Activated naive CD4-positive, alpha-beta T cell treated with anti-CD3 and anti-CD28 coated beads for 36 hours (primary cell): ENCODE results near the gene XPO6. TPM values are rescaled to one million over a fixed set of nuclear protein-coding genes. Genes with fewer than 3 reads are reported as not detected.
A peak's percentile ranks its signal among the peaks of the same experiment; 100 is the strongest.
"Not testable (repeated sequence)": the region's sequence is repeated elsewhere in the genome, so short reads cannot be mapped to it uniquely, and the experiment has no call there.

Experiments used
- CTCF ChIA-PET: fragments of 350-600 bp; sonication (Branson Sonifier 250); formaldehyde crosslinking; loops from one replicate; lab custom pipeline; 2021; ENCODE audit warnings: antibody characterized with exemption; lab: Charles Lee
- DNase-seq: peaks from one replicate; pipeline ENCODE4 v3.0.0-alpha.2; 2020
- H3K27ac Mint-ChIP-seq: one replicate; pipeline ENCODE4 v1.8.0; 2021; ENCODE audit warnings: mild to moderate bottlenecking, mixed read lengths
- H3K27me3 Mint-ChIP-seq: one replicate; pipeline ENCODE4 v1.8.0; 2021; ENCODE audit warnings: low read depth, mixed read lengths
- H3K36me3 Mint-ChIP-seq: one replicate; pipeline ENCODE4 v1.8.0; 2021; ENCODE audit warnings: low read depth, mixed read lengths
- H3K4me1 Mint-ChIP-seq: one replicate; pipeline ENCODE4 v1.8.0; 2021; ENCODE audit warnings: low read depth, mixed read lengths
- H3K4me3 Mint-ChIP-seq: one replicate; pipeline ENCODE4 v1.8.0; 2021; ENCODE audit warnings: mild to moderate bottlenecking, moderate library complexity, mixed read lengths
- H3K9me3 Mint-ChIP-seq: one replicate; pipeline ENCODE4 v1.8.0; 2021; ENCODE audit warnings: mixed read lengths
- intact Hi-C: fragments of 100-400 bp; cut with micrococcal nuclease; formaldehyde crosslinking; loops from one replicate; pipeline ENCODE4 v1.15.1; 2023
- total RNA-seq, 2 experiments: library from RNA; stranded (reverse); gene quantifications; one replicate each; pipeline ENCODE4 v1.2.3, GENCODE V29; 2021

The XPO6 gene
- total RNA-seq: 100 to 1,000 TPM; 215 to 229 TPM

GRCh38 chr16:28211758-28212531 lies at the start of gene XPO6:
Gene XPO6 (minus strand): TSS chr16:28211965. CDS start chr16:28211368, 597 bp downstream.
- no peaks in the 10 kb centered on the region for H3K27me3 Mint-ChIP-seq
- CTCF ChIA-PET: interaction anchor here (0.8 to 2.5 kb wide), 6 partner anchors 9 to 105 kb away, joined by 3 to 12 read pairs (median 5); no protein-coding TSS in a partner anchor
- no peaks in the 10 kb centered on the region for H3K9me3 Mint-ChIP-seq
- peaks cover 28% of the 10 kb centered on the region for H3K4me1 Mint-ChIP-seq
- H3K36me3 Mint-ChIP-seq: peaks cover 32% of the 10 kb centered on the region
- peak; percentile 99 for DNase-seq
- H3K4me3 Mint-ChIP-seq: peak within 1 kb of the TSS; percentile 96
- peak within 1 kb of the TSS; percentile 93 for H3K27ac Mint-ChIP-seq
- intact Hi-C loops: loop anchor here (1.0 to 2.0 kb wide), 6 partner anchors 10 to 81 kb away; partner anchors contain the start of gene SBK1

- intact Hi-C loops: no loop called here
Measured at GRCh38 chr16:28260193-28260592, 48.4 kb upstream of the XPO6 start.

GRCh38 chr16:28259781-28260150 lies 48.0 kb upstream of the XPO6 start:
- no peaks in the 10 kb centered on the region for H3K36me3 Mint-ChIP-seq
- H3K27ac Mint-ChIP-seq: no peak overlapping the region
- H3K27me3 Mint-ChIP-seq: no peaks in the 10 kb centered on the region
- H3K9me3 Mint-ChIP-seq: no peaks in the 10 kb centered on the region
- H3K4me1 Mint-ChIP-seq: peaks cover 13% of the 10 kb centered on the region
- no peak overlapping the region for H3K4me3 Mint-ChIP-seq
- DNase-seq: no peak
- intact Hi-C loops: no loop called here
- CTCF ChIA-PET: no interaction called here

More at GRCh38 chr16:28260193-28260592, 48.4 kb upstream of the XPO6 start:
- H3K27me3 Mint-ChIP-seq: no peaks in the 10 kb centered on the region
- no peak for DNase-seq
- CTCF ChIA-PET: no interaction called here
- H3K36me3 Mint-ChIP-seq: no peaks in the 10 kb centered on the region
- H3K27ac Mint-ChIP-seq: no peak overlapping the region
- H3K4me1 Mint-ChIP-seq: peaks cover 15% of the 10 kb centered on the region
- H3K9me3 Mint-ChIP-seq: no peaks in the 10 kb centered on the region
- no peak overlapping the region for H3K4me3 Mint-ChIP-seq

GRCh38 chr16:28259091-28259780 lies 47.5 kb upstream of the XPO6 start:
- no peak for DNase-seq
- Mint-ChIP-seq H3K4me1 (peaks cover 9% of the 10 kb centered on the region), H3K4me3 (no peak overlapping the region), H3K27ac (no peak overlapping the region), H3K27me3 (no peaks in the 10 kb centered on the region), H3K9me3 (no peaks in the 10 kb centered on the region), H3K36me3 (no peaks in the 10 kb centered on the region)
- intact Hi-C loops: no loop called here
- CTCF ChIA-PET: no interaction called here

- Mint-ChIP-seq H3K36me3 (no peaks in the 10 kb centered on the region), H3K27ac (no peak overlapping the region), H3K4me3 (no peak overlapping the region), H3K27me3 (no peaks in the 10 kb centered on the region), H3K4me1 (peaks cover 9% of the 10 kb centered on the region), H3K9me3 (no peaks in the 10 kb centered on the region)
- intact Hi-C loops: no loop called here
- DNase-seq: no peak
- CTCF ChIA-PET: no interaction called here
Measured at GRCh38 chr16:28258567-28258966, 46.8 kb upstream of the XPO6 start.

- intact Hi-C loops: no loop called here
- no peak overlapping the region for H3K27ac Mint-ChIP-seq
- CTCF ChIA-PET: interaction anchor here (0.9 kb wide), 1 partner anchor 134 kb away, joined by 3 read pairs; no protein-coding TSS in a partner anchor
Measured at GRCh38 chr16:28257256-28257655, 45.5 kb upstream of the XPO6 start.

GRCh38 chr16:28255838-28256237 lies 44.1 kb upstream of the XPO6 start:
- intact Hi-C loops: no loop called here
- no peaks in the 10 kb centered on the region for H3K27me3 Mint-ChIP-seq

More at GRCh38 chr16:28257256-28257655, 45.5 kb upstream of the XPO6 start:
- Mint-ChIP-seq H3K4me3 (no peak overlapping the region), H3K36me3 (no peaks in the 10 kb centered on the region), H3K9me3 (peaks cover 6% of the 10 kb centered on the region), H3K27me3 (no peaks in the 10 kb centered on the region), H3K4me1 (peaks cover 9% of the 10 kb centered on the region)
- DNase-seq: no peak

GRCh38 chr16:28254158-28254557 lies 42.4 kb upstream of the XPO6 start:
- H3K27ac Mint-ChIP-seq: no peak overlapping the region
- no peaks in the 10 kb centered on the region for H3K36me3 Mint-ChIP-seq
- no peaks in the 10 kb centered on the region for H3K4me1 Mint-ChIP-seq
- DNase-seq: no peak
- no peak overlapping the region for H3K4me3 Mint-ChIP-seq
- peaks cover 8% of the 10 kb centered on the region for H3K9me3 Mint-ChIP-seq
- intact Hi-C loops: no loop called here
- CTCF ChIA-PET: no interaction called here
- H3K27me3 Mint-ChIP-seq: no peaks in the 10 kb centered on the region

More at GRCh38 chr16:28255838-28256237, 44.1 kb upstream of the XPO6 start:
- no peak for DNase-seq
- Mint-ChIP-seq H3K9me3 (peaks cover 8% of the 10 kb centered on the region), H3K4me3 (no peak overlapping the region), H3K4me1 (peaks cover 9% of the 10 kb centered on the region), H3K27ac (no peak overlapping the region), H3K36me3 (no peaks in the 10 kb centered on the region)
- CTCF ChIA-PET: no interaction called here

- Mint-ChIP-seq H3K27ac (no peak overlapping the region), H3K36me3 (no peaks in the 10 kb centered on the region), H3K4me1 (no peaks in the 10 kb centered on the region), H3K9me3 (peaks cover 8% of the 10 kb centered on the region), H3K4me3 (no peak overlapping the region), H3K27me3 (no peaks in the 10 kb centered on the region)
- DNase-seq: no peak
- CTCF ChIA-PET: no interaction called here
- intact Hi-C loops: no loop called here
Measured at GRCh38 chr16:28250999-28251398, 39.2 kb upstream of the XPO6 start.

GRCh38 chr16:28249483-28249882 lies 37.7 kb upstream of the XPO6 start:
- H3K36me3 Mint-ChIP-seq, H3K4me1 Mint-ChIP-seq, CTCF ChIA-PET, intact Hi-C loops, H3K4me3 Mint-ChIP-seq, DNase-seq, H3K27me3 Mint-ChIP-seq, H3K27ac Mint-ChIP-seq, H3K9me3 Mint-ChIP-seq: not testable (repeated sequence)

- intact Hi-C loops: no loop called here
- Mint-ChIP-seq H3K4me3 (no peak overlapping the region), H3K27me3 (no peaks in the 10 kb centered on the region), H3K27ac (no peak overlapping the region), H3K36me3 (no peaks in the 10 kb centered on the region), H3K9me3 (peaks cover 5% of the 10 kb centered on the region), H3K4me1 (no peaks in the 10 kb centered on the region)
- DNase-seq: no peak
- CTCF ChIA-PET: interaction anchor here (1.5 kb wide), 1 partner anchor 75 kb away, joined by 3 read pairs; no protein-coding TSS in a partner anchor
Measured at GRCh38 chr16:28241924-28242323, 30.2 kb upstream of the XPO6 start.

GRCh38 chr16:28237754-28238357 lies 26.1 kb upstream of the XPO6 start:
- intact Hi-C loops: no loop called here
- no peak overlapping the region for H3K4me3 Mint-ChIP-seq
- CTCF ChIA-PET: interaction anchor here (0.6 kb wide), 1 partner anchor 38 kb away, joined by 3 read pairs; no protein-coding TSS in a partner anchor

More at GRCh38 chr16:28237754-28238357, 26.1 kb upstream of the XPO6 start:
- Mint-ChIP-seq H3K9me3 (peaks cover 5% of the 10 kb centered on the region), H3K4me1 (no peaks in the 10 kb centered on the region), H3K36me3 (no peaks in the 10 kb centered on the region), H3K27me3 (no peaks in the 10 kb centered on the region), H3K27ac (no peak overlapping the region)
- peak; percentile 12 for DNase-seq
